H1 (cell line): ENCODE measurements around the gene MED29. TPM values are rescaled to one million over a fixed set of nuclear protein-coding genes. Genes with fewer than 3 reads are reported as not detected.

Experiments
- BACH1 ChIP-seq: IDR thresholded peaks from 2 replicates; pipeline ENCODE4 v1.6.1; 2012; ENCODE audit warnings: low read length, improper control_type of control experiment
- CBX8 ChIP-seq: fragments of 300-800, 300-1000 bp; sonication (generic); IDR thresholded peaks from 2 replicates; pipeline ENCODE4 v1.7.1; 2016; ENCODE audit warnings: low read depth, low read length, borderline replicate concordance
- CEBPB ChIP-seq: IDR thresholded peaks from 2 replicates; pipeline ENCODE4 v1.6.1; 2012; ENCODE audit warnings: low read depth, low read length
- CHD1 ChIP-seq: IDR thresholded peaks from 2 replicates; pipeline ENCODE4 v1.6.1; 2012; ENCODE audit warnings: low read depth, low read length, improper control_type of control experiment
- GABPA ChIP-seq: IDR thresholded peaks from 2 replicates; pipeline ENCODE4 v1.6.1; 2011; ENCODE audit warnings: mild to moderate bottlenecking, low read length, moderate library complexity, borderline replicate concordance; ENCODE audit not compliant: insufficient read depth
- JUN ChIP-seq: IDR thresholded peaks from 2 replicates; pipeline ENCODE4 v1.6.1; 2011; ENCODE audit warnings: low read depth, mild to moderate bottlenecking, improper control_type of control experiment, low read length
- POLR2A ChIP-seq, 2 experiments: IDR thresholded peaks; 1 replicate in 1 of 2; 2 replicates in 1 of 2; pipeline ENCODE4 v1.6.1; 2011; ENCODE audit warnings: low read depth in 2 of 2, low read length in 2 of 2, mild to moderate bottlenecking in 2 of 2; ENCODE audit errors: control extremely low read depth in 1 of 2
- RAD21 ChIP-seq, 2 experiments: IDR thresholded peaks in 1 of 2; conservative IDR thresholded peaks in 1 of 2; 2 replicates each; pipeline ENCODE4 v1.6.1; 2011; ENCODE audit warnings: low read depth in 2 of 2, low read length in 2 of 2, improper control_type of control experiment in 1 of 2, inconsistent platforms in 1 of 2, mild to moderate bottlenecking in 1 of 2, moderate library complexity in 1 of 2
- SIX5 ChIP-seq: IDR thresholded peaks from 2 replicates; pipeline ENCODE4 v1.6.1; 2011; ENCODE audit warnings: mild to moderate bottlenecking, low read depth, low read length
- SP1 ChIP-seq: IDR thresholded peaks from 2 replicates; pipeline ENCODE4 v1.6.1; 2011; ENCODE audit warnings: low read depth, low read length
- SUZ12 ChIP-seq: fragments of 200-600 bp; sonication (generic); IDR thresholded peaks from 2 replicates; pipeline ENCODE4 v1.6.1; 2012; ENCODE audit warnings: mild to moderate bottlenecking, inconsistent platforms, low read length, moderate library complexity, mixed read lengths
- TAF1 ChIP-seq: IDR thresholded peaks from 2 replicates; pipeline ENCODE4 v1.6.1; 2011; ENCODE audit warnings: mild to moderate bottlenecking, low read depth, low read length
- TAF7 ChIP-seq: optimal IDR thresholded peaks from 2 replicates; pipeline ENCODE3; 2011; ENCODE audit warnings: low read depth, mild to moderate bottlenecking, inconsistent platforms, low read length, moderate library complexity, borderline replicate concordance
- TBP ChIP-seq: IDR thresholded peaks from 2 replicates; pipeline ENCODE4 v1.6.1; 2011; ENCODE audit warnings: low read depth, low read length, improper control_type of control experiment
- YY1 ChIP-seq: IDR thresholded peaks from 2 replicates; pipeline ENCODE4 v1.6.1; 2011; ENCODE audit warnings: low read depth, mild to moderate bottlenecking, low read length
- ZNF274 ChIP-seq: IDR thresholded peaks from 2 replicates; pipeline ENCODE4 v1.7.0; 2012; ENCODE audit warnings: low read length, borderline replicate concordance; ENCODE audit errors: extremely low read depth
- polyA plus RNA-seq, 7 experiments: library from polyadenylated mRNA; depleted of rRNA in 3 of 7; stranded (reverse) in 5 of 7; unstranded in 2 of 7; fragments of >200 nt in 5 of 7; fragments of 200-250 nt in 2 of 7; gene quantifications; 1 replicate in 5 of 7; 2 replicates in 1 of 7; 4 replicates in 1 of 7; pipeline versions ENCODE4 v1.2.1 to v1.2.3, GENCODE V29; 2011 to 2013; ENCODE audit warnings: missing spikeins in 2 of 7, mixed read lengths in 2 of 7
- total RNA-seq: library from RNA; stranded (reverse); fragmentation: NEBNext Ultra II Directional; extraction: Animal tissue kit (Norgen Biotek cat#: 25700); gene quantifications from 2 replicates; pipeline ENCODE4 v1.2.1, GENCODE V29; 2021
- TF ChIP-seq, protein P1 (sequence below), 3 experiments: IDR thresholded peaks; 1 replicate in 2 of 3; 2 replicates in 1 of 3; pipeline versions ENCODE4 v1.5.1 to v1.6.1; 2011; ENCODE audit warnings: low read length in 3 of 3, mild to moderate bottlenecking in 3 of 3, inconsistent platforms in 2 of 3, low read depth in 1 of 3, moderate library complexity in 1 of 3; ENCODE audit not compliant: insufficient read depth in 1 of 3; ENCODE audit errors: control extremely low read depth in 1 of 3
- TF ChIP-seq, protein P2 (sequence below): IDR thresholded peaks from 2 replicates; pipeline ENCODE4 v1.6.1; 2012; ENCODE audit warnings: low read length, inconsistent platforms
- TF ChIP-seq, protein P3 (sequence below): IDR thresholded peaks from 2 replicates; pipeline ENCODE4 v1.6.1; 2012; ENCODE audit warnings: inconsistent platforms

The MED29 gene
- total and polyA plus RNA-seq, 2 of the 8 experiments (the other 6 are each of a cell fraction or from before 2014, with no cell fraction given) = 31.1 to 52.5 TPM

DNA sequence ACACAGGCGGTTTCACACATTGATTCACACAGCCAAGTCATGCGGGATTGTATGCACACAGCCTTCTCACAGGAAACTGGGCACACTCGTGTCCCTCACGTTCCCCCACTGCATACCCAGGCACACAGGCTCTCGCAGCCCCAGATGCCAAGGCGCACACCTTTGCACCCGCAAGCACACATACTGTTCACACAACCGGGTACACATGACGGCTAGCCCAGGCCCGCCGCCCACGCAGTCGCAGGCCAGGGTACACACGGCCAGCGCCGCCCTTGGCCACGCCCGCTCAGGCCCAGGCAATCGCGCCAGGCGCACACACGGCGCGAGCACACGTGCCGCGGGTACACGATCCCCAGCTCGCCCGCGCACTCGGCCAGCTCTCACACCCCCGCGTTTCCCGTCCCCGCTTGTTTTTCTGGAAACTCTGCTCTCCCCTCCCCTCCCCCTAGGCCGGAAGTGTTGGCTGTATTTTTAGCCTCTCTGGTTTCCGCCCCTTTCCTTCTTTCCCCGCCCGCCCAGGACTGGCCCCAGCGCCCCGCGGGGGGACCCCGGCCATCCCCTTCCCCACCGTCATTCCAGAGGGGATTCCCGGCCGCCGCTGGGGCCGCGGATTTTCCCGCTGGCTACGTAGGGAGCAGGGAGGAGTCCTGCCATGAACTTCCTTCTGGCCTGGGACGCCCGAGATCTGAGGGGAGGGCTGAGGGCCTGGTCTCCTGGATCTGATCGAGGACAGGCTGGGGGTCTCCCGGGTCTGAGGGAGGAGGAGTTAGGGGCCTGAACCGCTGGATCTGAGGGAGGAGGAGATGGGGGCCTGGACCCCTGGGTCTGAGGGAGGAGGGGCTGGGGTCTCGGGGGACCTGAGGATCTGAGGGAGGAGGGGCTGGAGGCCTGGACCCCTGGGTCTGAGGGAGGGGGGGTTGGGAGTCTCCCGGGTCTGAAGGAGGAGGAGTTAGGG, 11.4 kb downstream of the MED29 start (continued):
- TF ChIP-seq JUN = no peak
- TF ChIP-seq SUZ12 = no peak
- TF ChIP-seq SIX5 = no peak
- TF ChIP-seq CEBPB = no peak
- TF ChIP-seq SP1 = peak; percentile 58
- TF ChIP-seq RAD21 (IDR thresholded peaks at IDR 0.05 in 1 of 2, conservative IDR thresholded peaks at IDR 0.05 in 1 of 2; ENCODE audit: low read depth in 2 of 2, low read length in 2 of 2) = no peak
- TF ChIP-seq TAF1 = peak; percentile 74
- TF ChIP-seq TBP = peak; percentile 64; the same call in 1 of the 2 replicates
- no peak for TF ChIP-seq GABPA
- no peak for TF ChIP-seq ZNF274
- TF ChIP-seq YY1 = no peak
- peak in 1 of 2 experiments; percentile 76; a peak in 2 of 3 replicates for TF ChIP-seq POLR2A (IDR thresholded peaks at IDR 0.05; ENCODE audit: control extremely low read depth in 1 of 2, low read depth in 2 of 2, low read length in 2 of 2)
- TF ChIP-seq, protein P1, sequence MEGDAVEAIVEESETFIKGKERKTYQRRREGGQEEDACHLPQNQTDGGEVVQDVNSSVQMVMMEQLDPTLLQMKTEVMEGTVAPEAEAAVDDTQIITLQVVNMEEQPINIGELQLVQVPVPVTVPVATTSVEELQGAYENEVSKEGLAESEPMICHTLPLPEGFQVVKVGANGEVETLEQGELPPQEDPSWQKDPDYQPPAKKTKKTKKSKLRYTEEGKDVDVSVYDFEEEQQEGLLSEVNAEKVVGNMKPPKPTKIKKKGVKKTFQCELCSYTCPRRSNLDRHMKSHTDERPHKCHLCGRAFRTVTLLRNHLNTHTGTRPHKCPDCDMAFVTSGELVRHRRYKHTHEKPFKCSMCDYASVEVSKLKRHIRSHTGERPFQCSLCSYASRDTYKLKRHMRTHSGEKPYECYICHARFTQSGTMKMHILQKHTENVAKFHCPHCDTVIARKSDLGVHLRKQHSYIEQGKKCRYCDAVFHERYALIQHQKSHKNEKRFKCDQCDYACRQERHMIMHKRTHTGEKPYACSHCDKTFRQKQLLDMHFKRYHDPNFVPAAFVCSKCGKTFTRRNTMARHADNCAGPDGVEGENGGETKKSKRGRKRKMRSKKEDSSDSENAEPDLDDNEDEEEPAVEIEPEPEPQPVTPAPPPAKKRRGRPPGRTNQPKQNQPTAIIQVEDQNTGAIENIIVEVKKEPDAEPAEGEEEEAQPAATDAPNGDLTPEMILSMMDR (IDR thresholded peaks at IDR 0.05; ENCODE audit: control extremely low read depth in 1 of 3, insufficient read depth in 1 of 3, low read depth in 1 of 3, low read length in 3 of 3) = no peak
- TF ChIP-seq BACH1 = peak; percentile 67; the same call in 1 of the 2 replicates
- TF ChIP-seq, protein P2, sequence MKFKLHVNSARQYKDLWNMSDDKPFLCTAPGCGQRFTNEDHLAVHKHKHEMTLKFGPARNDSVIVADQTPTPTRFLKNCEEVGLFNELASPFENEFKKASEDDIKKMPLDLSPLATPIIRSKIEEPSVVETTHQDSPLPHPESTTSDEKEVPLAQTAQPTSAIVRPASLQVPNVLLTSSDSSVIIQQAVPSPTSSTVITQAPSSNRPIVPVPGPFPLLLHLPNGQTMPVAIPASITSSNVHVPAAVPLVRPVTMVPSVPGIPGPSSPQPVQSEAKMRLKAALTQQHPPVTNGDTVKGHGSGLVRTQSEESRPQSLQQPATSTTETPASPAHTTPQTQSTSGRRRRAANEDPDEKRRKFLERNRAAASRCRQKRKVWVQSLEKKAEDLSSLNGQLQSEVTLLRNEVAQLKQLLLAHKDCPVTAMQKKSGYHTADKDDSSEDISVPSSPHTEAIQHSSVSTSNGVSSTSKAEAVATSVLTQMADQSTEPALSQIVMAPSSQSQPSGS = no peak
- TF ChIP-seq, protein P3, sequence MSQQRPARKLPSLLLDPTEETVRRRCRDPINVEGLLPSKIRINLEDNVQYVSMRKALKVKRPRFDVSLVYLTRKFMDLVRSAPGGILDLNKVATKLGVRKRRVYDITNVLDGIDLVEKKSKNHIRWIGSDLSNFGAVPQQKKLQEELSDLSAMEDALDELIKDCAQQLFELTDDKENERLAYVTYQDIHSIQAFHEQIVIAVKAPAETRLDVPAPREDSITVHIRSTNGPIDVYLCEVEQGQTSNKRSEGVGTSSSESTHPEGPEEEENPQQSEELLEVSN = peak; percentile 79
- peak; percentile 63 for TF ChIP-seq TAF7
- no peak for TF ChIP-seq CBX8
- no peak for TF ChIP-seq CHD1
